ENCODE results near the gene RPN1.
"Not testable (repeated sequence)": the region's sequence is repeated elsewhere in the genome, so short reads cannot be mapped to it uniquely, and the experiment has no call there.

The RPN1 gene

GRCh38 chr3:128650096-128651050, at the start of gene RPN1:
Gene RPN1, minus strand, starts transcription at chr3:128650818. Its CDS starts 18 bp downstream, at chr3:128650800.
- DNase-seq: peak; percentile 98

GRCh38 chr3:128698211-128699047, 47.8 kb upstream of the RPN1 start:
- peak; percentile 76 for DNase-seq

GRCh38 chr3:128697341-128697740, 46.7 kb upstream of the RPN1 start:
- no peak for DNase-seq

GRCh38 chr3:128693696-128694095, 43.1 kb upstream of the RPN1 start:
- DNase-seq: no peak

GRCh38 chr3:128689060-128689459, 38.4 kb upstream of the RPN1 start:
- no peak for DNase-seq

GRCh38 chr3:128686465-128686864, 35.8 kb upstream of the RPN1 start:
- DNase-seq: no peak

- DNase-seq: no peak
Measured at GRCh38 chr3:128684986-128685726, 34.5 kb upstream of the RPN1 start.

GRCh38 chr3:128683957-128684356, 33.3 kb upstream of the RPN1 start:
- no peak for DNase-seq

GRCh38 chr3:128681369-128681829, 30.8 kb upstream of the RPN1 start:
- no peak for DNase-seq

GRCh38 chr3:128680603-128681368, 30.2 kb upstream of the RPN1 start:
- DNase-seq: peak; percentile 100

- DNase-seq: no peak
Measured at GRCh38 chr3:128679338-128679737, 28.7 kb upstream of the RPN1 start.

GRCh38 chr3:128675802-128676201, 25.2 kb upstream of the RPN1 start:
- not testable (repeated sequence) for DNase-seq

- DNase-seq: no peak
Measured at GRCh38 chr3:128674161-128674784, 23.7 kb upstream of the RPN1 start.

- no peak for DNase-seq
Measured at GRCh38 chr3:128667641-128668040, 17.0 kb upstream of the RPN1 start.

GRCh38 chr3:128665362-128666021, 14.9 kb upstream of the RPN1 start:
- no peak for DNase-seq

- DNase-seq: no peak
Measured at GRCh38 chr3:128663151-128663550, 12.5 kb upstream of the RPN1 start.

- no peak for DNase-seq
Measured at GRCh38 chr3:128655531-128655930, 4.9 kb upstream of the RPN1 start.

- not testable (repeated sequence) for DNase-seq
Measured at GRCh38 chr3:128653993-128654805, 3.6 kb upstream of the RPN1 start.

- DNase-seq: not testable (repeated sequence)
Measured at GRCh38 chr3:128653383-128653992, 2.9 kb upstream of the RPN1 start.
